HG02798 (cell line): ENCODE results near the gene PSMD6.
A peak's percentile ranks its signal among the peaks of the same experiment; 100 is the strongest.

Experiments
- ATAC-seq: cut with Tn5 transposase; IDR thresholded peaks from one replicate; pipeline ENCODE4 v1.9.1; 2021; ENCODE audit warnings: mild to moderate bottlenecking; ENCODE audit not compliant: unreplicated experiment, poor library complexity

Gene PSMD6

GRCh38 chr3:64011685-64012084 lies 11.6 kb downstream of the PSMD6 start:
- ATAC-seq, result no peak

GRCh38 chr3:64010199-64010598 lies 13.1 kb downstream of the PSMD6 start:
- no peak for ATAC-seq

GRCh38 chr3:64009528-64009927 lies 13.8 kb downstream of the PSMD6 start:
- no peak for ATAC-seq

GRCh38 chr3:64008487-64009351 lies 14.6 kb downstream of the PSMD6 start:
- ATAC-seq, result no peak

- no peak for ATAC-seq
Measured at GRCh38 chr3:64008017-64008416, 15.3 kb downstream of the PSMD6 start.

GRCh38 chr3:64003589-64003988 lies 19.7 kb downstream of the PSMD6 start:
- no peak for ATAC-seq

- no peak for ATAC-seq
Measured at GRCh38 chr3:64002233-64002632, 21.1 kb downstream of the PSMD6 start.

- no peak for ATAC-seq
Measured at GRCh38 chr3:64000453-64001055, 22.7 kb downstream of the PSMD6 start.

- no peak for ATAC-seq
Measured at GRCh38 chr3:63998852-63999754, 24.2 kb downstream of the PSMD6 start.

- no peak for ATAC-seq
Measured at GRCh38 chr3:63995086-63995485, 28.2 kb downstream of the PSMD6 start.

GRCh38 chr3:63993653-63994079 lies 29.6 kb downstream of the PSMD6 start:
- ATAC-seq, result peak; percentile 93

- no peak for ATAC-seq
Measured at GRCh38 chr3:63992516-63993209, 30.6 kb downstream of the PSMD6 start.

GRCh38 chr3:63991666-63992065 lies 31.6 kb downstream of the PSMD6 start:
- ATAC-seq, result no peak

- no peak for ATAC-seq
Measured at GRCh38 chr3:63990733-63991132, 32.6 kb downstream of the PSMD6 start.

GRCh38 chr3:63990204-63990603 lies 33.1 kb downstream of the PSMD6 start:
- no peak for ATAC-seq

- no peak for ATAC-seq
Measured at GRCh38 chr3:63988943-63989342, 34.4 kb downstream of the PSMD6 start.

- no peak for ATAC-seq
Measured at GRCh38 chr3:63986831-63987230, 36.5 kb downstream of the PSMD6 start.

- no peak for ATAC-seq
Measured at GRCh38 chr3:63986146-63986545, 37.1 kb downstream of the PSMD6 start.

GRCh38 chr3:63984391-63984790 lies 38.9 kb downstream of the PSMD6 start:
- ATAC-seq, result no peak

- no peak for ATAC-seq
Measured at GRCh38 chr3:63981980-63982379, 41.3 kb downstream of the PSMD6 start.
